LoVo (cell line): ENCODE results near the gene TSN.
"Not testable (repeated sequence)": the region's sequence is repeated elsewhere in the genome, so short reads cannot be mapped to it uniquely, and the experiment has no call there.

ENCODE experiments used
- DNase-seq: peaks from one replicate; pipeline ENCODE4 v3.0.0-alpha.2; 2016; ENCODE audit warnings: low spot score

The TSN gene

GRCh38 chr2:121801916-121802315 is 46.5 kb downstream of the TSN start:
- no peak for DNase-seq

DNA sequence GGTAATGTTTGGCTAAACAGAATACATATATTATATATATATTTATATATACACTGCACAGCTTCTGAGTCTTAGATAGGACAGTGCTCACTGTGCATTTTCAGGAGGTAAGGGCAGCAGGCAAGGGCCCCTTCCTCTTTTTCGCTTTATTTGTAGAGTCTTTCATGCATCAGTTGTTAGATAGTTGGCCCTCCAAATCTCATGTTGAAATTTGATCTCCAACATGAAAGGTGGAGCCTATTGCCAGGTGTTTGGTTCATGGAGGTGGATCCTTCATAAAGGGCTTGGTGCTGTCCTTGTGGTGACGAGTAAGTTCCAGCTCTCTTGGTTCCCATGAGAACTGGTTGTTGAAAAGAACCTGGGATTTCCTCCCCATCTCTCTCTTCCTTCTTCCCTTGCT is 48.1 kb downstream of the TSN start:
- DNase-seq, result no peak

- DNase-seq, result no peak
Measured at GRCh38 chr2:121804340-121804739, 48.9 kb downstream of the TSN start.

DNA sequence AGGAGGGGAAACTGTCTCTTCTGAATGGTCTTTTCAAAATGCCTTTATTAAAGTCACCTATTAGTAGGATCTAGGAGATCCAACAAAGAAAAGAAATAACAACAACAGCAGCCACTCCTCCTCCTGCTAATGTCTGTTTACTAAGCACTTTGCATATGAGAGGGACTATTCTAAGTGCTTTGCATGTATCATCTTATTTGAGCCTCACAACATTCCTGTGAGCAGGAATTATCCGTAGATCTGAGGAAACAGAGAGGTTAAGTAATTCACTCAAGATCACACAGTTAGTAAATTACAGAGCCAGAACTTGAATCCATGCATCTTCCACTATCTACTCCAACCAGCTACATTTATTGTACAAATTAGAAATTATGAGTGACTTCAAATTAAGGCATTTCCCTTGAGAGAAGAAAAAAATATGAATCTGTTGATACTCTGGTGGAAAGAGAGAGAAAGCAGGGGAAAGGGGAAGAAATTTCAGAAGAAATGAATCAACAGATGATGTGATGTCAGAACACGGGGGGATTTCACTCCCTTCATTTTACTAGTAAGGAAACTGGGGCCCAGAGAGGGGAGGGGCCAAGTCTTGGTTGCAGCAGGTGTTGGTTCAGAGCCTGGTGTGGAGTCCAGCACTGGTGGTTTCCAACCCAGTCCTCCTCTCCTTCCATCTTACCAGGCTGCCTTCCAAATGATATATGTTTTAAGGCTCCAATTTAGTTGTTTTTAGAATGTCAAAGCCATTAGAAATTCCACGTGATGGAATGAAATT is 49.7 kb downstream of the TSN start:
- no peak for DNase-seq

DNA sequence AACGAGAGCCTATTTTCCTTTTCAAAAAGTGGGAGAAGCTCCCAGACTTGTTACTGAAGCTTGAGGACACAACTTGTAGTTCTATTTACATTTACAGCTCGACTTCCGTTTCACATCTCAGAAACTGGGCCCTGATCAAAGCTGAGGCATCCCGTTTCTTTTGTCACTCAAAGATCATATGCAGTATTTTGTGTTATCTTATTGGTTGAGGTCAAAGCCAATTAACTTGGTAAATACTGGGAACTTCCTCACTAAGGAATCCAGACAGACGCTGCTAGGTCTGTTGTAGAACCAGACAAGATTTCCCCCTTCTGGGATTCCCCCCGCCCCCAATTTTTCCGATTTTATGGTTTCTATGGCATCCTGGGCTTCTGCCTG is 50.3 kb downstream of the TSN start:
- no peak for DNase-seq

DNA sequence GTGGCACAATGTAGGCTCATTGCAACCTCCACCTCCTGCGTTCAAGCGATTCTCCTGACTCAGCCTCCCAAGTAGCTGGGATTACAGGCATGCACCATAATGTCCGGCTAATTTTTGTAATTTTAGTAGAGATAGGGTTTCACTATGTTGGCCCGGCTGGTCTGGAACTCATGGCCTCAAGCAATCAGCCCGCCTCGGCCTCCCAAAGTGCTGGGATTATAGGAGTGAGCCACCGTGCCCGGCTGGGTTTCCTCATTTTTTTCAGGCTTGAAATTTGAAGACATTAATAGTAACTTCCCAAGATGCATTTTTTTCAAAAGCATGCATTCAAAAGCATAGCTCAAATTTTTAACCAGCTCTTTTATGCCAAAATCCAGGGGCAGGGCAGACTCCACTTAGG is 52.3 kb downstream of the TSN start:
- not testable (repeated sequence) for DNase-seq

DNA sequence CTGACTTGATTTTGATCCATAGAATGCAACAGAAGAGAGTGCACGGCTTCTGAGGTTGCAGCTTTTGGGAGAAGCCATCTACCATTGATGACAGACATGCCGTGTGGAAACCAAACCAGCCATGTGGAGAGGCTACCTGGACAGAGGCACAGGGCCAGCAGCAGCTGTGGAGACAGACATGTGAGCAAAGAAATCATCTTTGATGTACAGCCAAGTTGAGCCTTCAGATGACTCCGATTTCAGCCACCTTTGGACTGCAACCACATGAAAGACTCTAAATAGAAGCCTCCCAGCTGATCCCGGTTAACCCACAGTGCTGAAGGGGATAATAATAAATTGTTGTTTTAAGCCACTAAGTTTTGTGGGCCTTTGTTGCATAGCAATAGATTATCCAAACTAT is 54.2 kb downstream of the TSN start:
- DNase-seq, result peak; percentile 51

- peak; percentile 44 for DNase-seq
Measured at GRCh38 chr2:121810959-121811853, 55.8 kb downstream of the TSN start.

GRCh38 chr2:121813083-121813482 is 57.6 kb downstream of the TSN start:
- not testable (repeated sequence) for DNase-seq

DNA sequence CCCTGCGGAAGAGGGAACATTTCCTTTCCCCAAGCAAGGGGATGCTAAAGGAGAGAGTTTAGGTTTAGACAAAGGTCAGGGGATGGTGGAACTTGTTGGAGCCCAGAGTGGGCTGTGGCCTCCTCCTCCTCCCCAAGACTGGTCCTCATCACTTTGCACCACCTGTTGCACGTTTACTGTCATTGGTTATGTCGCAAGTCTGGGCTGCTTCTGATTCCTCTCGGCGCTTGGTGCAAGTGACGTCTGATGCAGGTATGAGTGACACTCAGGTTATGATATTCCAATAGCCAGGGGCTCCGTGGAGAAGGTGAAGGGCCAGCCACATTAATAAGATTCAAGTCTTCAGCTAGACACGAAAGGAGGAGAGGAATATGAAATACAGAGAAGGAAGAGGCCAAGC is 59.8 kb downstream of the TSN start:
- DNase-seq, result no peak

GRCh38 chr2:121816797-121817196 is 61.3 kb downstream of the TSN start:
- no peak for DNase-seq

- not testable (repeated sequence) for DNase-seq
Measured at GRCh38 chr2:121817304-121817703, 61.9 kb downstream of the TSN start.
